HepG2 (cell line): ENCODE data around the gene SFPQ. TPM values are rescaled to one million over a fixed set of nuclear protein-coding genes. Genes with fewer than 3 reads are reported as not detected.

Source experiments
- ARNT2 ChIP-seq: sonication (generic); formaldehyde crosslinking; IDR thresholded peaks from 2 replicates; pipeline ENCODE4 v1.8.0; 2022; ENCODE audit warnings: mild to moderate bottlenecking, low read depth, missing genetic modification reagents, moderate library complexity
- CCAR2 ChIP-seq: fragments of 200-400 bp; formaldehyde crosslinking; optimal IDR thresholded peaks from 2 replicates; pipeline ENCODE3; 2018; ENCODE audit warnings: low read depth, mild to moderate bottlenecking, low read length, moderate library complexity
- ELF3 ChIP-seq: IDR thresholded peaks from 2 replicates; pipeline ENCODE4 v1.6.1; 2016; ENCODE audit warnings: missing genetic modification reagents, missing compliant biosample characterization
- KDM2A ChIP-seq: sonication (generic); formaldehyde crosslinking; IDR thresholded peaks from 2 replicates; pipeline ENCODE4 v1.4.0; 2020; ENCODE audit warnings: low read depth, missing genetic modification reagents, borderline replicate concordance
- MAFG ChIP-seq: sonication (generic); formaldehyde crosslinking; IDR thresholded peaks from 2 replicates; pipeline ENCODE4 v1.5.1; 2020; ENCODE audit warnings: mild to moderate bottlenecking, missing genetic modification reagents
- NR3C1 ChIP-seq: sonication (generic); formaldehyde crosslinking; IDR thresholded peaks from 2 replicates; pipeline ENCODE4 v1.4.0; 2020; ENCODE audit warnings: missing genetic modification reagents
- SP5 ChIP-seq: IDR thresholded peaks from 2 replicates; pipeline ENCODE4 v1.6.1; 2016; ENCODE audit warnings: low read depth, borderline replicate concordance
- TBX2 ChIP-seq: sonication (generic); formaldehyde crosslinking; IDR thresholded peaks from 2 replicates; pipeline ENCODE4 v1.5.0; 2020; ENCODE audit warnings: missing genetic modification reagents, mild to moderate bottlenecking, borderline replicate concordance
- TSC22D2 ChIP-seq: sonication (generic); formaldehyde crosslinking; IDR thresholded peaks from 2 replicates; pipeline ENCODE4 v1.5.1; 2020; ENCODE audit warnings: missing genetic modification reagents, mild to moderate bottlenecking, borderline replicate concordance
- U2AF2 ChIP-seq: fragments of 200-400 bp; formaldehyde crosslinking; IDR thresholded peaks from 2 replicates; pipeline ENCODE4 v1.6.1; 2017; ENCODE audit warnings: low read depth, mild to moderate bottlenecking, low read length
- ZNF20 ChIP-seq: sonication (generic); formaldehyde crosslinking; IDR thresholded peaks from 2 replicates; pipeline ENCODE4 v1.4.0; 2020; ENCODE audit warnings: mild to moderate bottlenecking, moderate library complexity, missing genetic modification reagents
- ZNF343 ChIP-seq: sonication (generic); formaldehyde crosslinking; IDR thresholded peaks from 2 replicates; pipeline ENCODE4 v1.4.0; 2020; ENCODE audit warnings: mild to moderate bottlenecking, missing genetic modification reagents
- ZNF430 ChIP-seq: sonication (generic); formaldehyde crosslinking; IDR thresholded peaks from 2 replicates; pipeline ENCODE4 v1.9.0; 2021; ENCODE audit warnings: mild to moderate bottlenecking, missing genetic modification reagents
- ZNF589 ChIP-seq: sonication (generic); formaldehyde crosslinking; conservative IDR thresholded peaks from 2 replicates; pipeline ENCODE4 v1.8.0; 2022; ENCODE audit warnings: mild to moderate bottlenecking, moderate library complexity, missing genetic modification reagents
- polyA plus RNA-seq, 8 experiments: library from polyadenylated mRNA; depleted of rRNA in 3 of 8; stranded (reverse) in 7 of 8; unstranded in 1 of 8; fragments of >200 nt; fragmentation: Illumina TruSeq in 4 of 8; extraction: Trizol in 4 of 8; gene quantifications; 2 replicates each; pipeline versions ENCODE4 v1.2.1 to v1.2.3, GENCODE V29; 2011 to 2016; ENCODE audit warnings: low read depth in 4 of 8, missing spikeins in 1 of 8, mixed read lengths in 1 of 8; ENCODE audit not compliant: insufficient read depth in 1 of 8
- total RNA-seq, 5 experiments: library from RNA; depleted of rRNA; stranded (reverse); fragments of >200 nt; fragmentation: Illumina TruSeq; extraction: Trizol; gene quantifications; 2 replicates each; pipeline ENCODE4 v1.2.3, GENCODE V29; 2016; ENCODE audit warnings: low read depth in 1 of 5
- TF ChIP-seq, protein P1 (sequence below): sonication (generic); formaldehyde crosslinking; IDR thresholded peaks from 2 replicates; pipeline ENCODE4 v1.5.0; 2020; ENCODE audit warnings: mild to moderate bottlenecking, missing genetic modification reagents, borderline replicate concordance
- TF ChIP-seq, protein P2 (sequence below): sonication (generic); formaldehyde crosslinking; IDR thresholded peaks from 2 replicates; pipeline ENCODE4 v1.4.0; 2020; ENCODE audit warnings: mild to moderate bottlenecking, missing genetic modification reagents
- TF ChIP-seq, protein P3 (sequence below): sonication (generic); formaldehyde crosslinking; IDR thresholded peaks from 2 replicates; pipeline ENCODE4 v1.4.0; 2020; ENCODE audit warnings: missing genetic modification reagents

SFPQ gene
- total and polyA plus RNA-seq, 2 of the 13 experiments (the other 11 are each of a cell fraction or from before 2014, with no cell fraction given) = 101 to 292 TPM

DNA sequence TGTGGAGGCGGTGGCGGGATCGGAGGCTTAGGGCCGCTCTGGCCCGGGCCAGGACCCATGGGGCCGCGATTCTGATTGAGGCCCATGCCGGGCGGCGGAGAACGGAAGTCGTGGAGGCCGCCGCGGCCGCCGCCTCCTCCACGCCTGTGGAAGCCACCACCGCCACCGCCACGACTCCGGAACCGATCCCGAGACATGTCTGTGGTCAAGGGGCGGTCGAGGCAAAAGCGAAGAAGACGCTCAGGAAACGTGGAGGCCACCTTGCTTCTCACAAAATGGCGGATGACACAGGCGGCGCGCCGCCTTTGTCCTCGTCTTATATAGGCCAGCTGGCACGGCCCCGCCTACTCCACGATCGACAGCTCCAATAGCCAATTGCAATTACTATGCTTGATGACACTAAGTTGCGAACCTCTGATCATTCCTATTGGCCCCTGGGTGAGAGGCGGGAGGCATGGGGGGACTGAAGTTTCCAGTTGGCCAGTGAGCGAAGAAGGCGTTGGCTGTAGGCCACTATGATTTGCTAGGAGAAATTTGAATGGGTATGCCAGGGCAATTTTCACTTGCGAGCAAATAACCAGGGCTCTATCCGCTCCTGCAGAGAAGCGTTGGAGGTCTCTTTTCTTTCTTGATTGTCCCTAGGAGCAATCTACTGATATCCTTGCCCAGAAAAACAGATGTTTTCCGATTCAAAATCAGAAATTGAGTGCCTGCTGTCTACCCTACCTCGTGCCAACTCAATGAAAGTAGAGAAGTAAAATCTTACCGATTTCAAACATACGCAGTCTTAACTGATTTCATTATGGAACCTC, at the start of gene SFPQ (continued):
- TF ChIP-seq KDM2A (CRISPR knock-in tag) = peak; percentile 91
- TF ChIP-seq, protein P1, sequence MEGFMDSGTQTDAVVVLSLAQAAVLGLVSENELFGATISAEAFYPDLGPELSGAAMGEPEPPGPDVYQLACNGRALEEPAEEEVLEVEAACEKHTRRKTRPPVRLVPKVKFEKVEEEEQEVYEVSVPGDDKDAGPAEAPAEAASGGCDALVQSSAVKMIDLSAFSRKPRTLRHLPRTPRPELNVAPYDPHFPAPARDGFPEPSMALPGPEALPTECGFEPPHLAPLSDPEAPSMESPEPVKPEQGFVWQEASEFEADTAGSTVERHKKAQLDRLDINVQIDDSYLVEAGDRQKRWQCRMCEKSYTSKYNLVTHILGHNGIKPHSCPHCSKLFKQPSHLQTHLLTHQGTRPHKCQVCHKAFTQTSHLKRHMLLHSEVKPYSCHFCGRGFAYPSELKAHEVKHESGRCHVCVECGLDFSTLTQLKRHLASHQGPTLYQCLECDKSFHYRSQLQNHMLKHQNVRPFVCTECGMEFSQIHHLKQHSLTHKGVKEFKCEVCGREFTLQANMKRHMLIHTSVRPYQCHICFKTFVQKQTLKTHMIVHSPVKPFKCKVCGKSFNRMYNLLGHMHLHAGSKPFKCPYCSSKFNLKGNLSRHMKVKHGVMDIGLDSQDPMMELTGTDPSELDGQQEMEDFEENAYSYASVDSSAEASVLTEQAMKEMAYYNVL (CRISPR knock-in tag) = no peak; the same call in 1 of the 2 replicates
- TF ChIP-seq ZNF20 (CRISPR knock-in tag) = no peak
- TF ChIP-seq SP5 = no peak; the same call in 1 of the 2 replicates
- 0 out of 2 replicates have a peak, but pooled peaks have one; percentile 49 for TF ChIP-seq ZNF343
- TF ChIP-seq ARNT2 = no peak
- no peak for TF ChIP-seq NR3C1 (CRISPR knock-in tag)
- TF ChIP-seq U2AF2 = no peak
- no peak for TF ChIP-seq MAFG
- TF ChIP-seq ZNF589 (CRISPR knock-in tag) = no peak
- TF ChIP-seq, protein P2, sequence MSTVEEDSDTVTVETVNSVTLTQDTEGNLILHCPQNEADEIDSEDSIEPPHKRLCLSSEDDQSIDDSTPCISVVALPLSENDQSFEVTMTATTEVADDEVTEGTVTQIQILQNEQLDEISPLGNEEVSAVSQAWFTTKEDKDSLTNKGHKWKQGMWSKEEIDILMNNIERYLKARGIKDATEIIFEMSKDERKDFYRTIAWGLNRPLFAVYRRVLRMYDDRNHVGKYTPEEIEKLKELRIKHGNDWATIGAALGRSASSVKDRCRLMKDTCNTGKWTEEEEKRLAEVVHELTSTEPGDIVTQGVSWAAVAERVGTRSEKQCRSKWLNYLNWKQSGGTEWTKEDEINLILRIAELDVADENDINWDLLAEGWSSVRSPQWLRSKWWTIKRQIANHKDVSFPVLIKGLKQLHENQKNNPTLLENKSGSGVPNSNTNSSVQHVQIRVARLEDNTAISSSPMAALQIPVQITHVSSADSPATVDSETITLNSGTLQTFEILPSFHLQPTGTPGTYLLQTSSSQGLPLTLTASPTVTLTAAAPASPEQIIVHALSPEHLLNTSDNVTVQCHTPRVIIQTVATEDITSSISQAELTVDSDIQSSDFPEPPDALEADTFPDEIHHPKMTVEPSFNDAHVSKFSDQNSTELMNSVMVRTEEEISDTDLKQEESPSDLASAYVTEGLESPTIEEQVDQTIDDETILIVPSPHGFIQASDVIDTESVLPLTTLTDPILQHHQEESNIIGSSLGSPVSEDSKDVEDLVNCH (CRISPR knock-in tag) = no peak
- TF ChIP-seq CCAR2 = no peak
- TF ChIP-seq ZNF430 (CRISPR knock-in tag) = no peak; the same call in 1 of the 2 replicates
- peak; percentile 57 for TF ChIP-seq TSC22D2 (CRISPR knock-in tag)
- TF ChIP-seq ELF3 (CRISPR knock-in tag) = 0 out of 2 replicates have a peak, but pooled peaks have one; percentile 33
- TF ChIP-seq TBX2 (CRISPR knock-in tag) = peak; percentile 62
- TF ChIP-seq, protein P3, sequence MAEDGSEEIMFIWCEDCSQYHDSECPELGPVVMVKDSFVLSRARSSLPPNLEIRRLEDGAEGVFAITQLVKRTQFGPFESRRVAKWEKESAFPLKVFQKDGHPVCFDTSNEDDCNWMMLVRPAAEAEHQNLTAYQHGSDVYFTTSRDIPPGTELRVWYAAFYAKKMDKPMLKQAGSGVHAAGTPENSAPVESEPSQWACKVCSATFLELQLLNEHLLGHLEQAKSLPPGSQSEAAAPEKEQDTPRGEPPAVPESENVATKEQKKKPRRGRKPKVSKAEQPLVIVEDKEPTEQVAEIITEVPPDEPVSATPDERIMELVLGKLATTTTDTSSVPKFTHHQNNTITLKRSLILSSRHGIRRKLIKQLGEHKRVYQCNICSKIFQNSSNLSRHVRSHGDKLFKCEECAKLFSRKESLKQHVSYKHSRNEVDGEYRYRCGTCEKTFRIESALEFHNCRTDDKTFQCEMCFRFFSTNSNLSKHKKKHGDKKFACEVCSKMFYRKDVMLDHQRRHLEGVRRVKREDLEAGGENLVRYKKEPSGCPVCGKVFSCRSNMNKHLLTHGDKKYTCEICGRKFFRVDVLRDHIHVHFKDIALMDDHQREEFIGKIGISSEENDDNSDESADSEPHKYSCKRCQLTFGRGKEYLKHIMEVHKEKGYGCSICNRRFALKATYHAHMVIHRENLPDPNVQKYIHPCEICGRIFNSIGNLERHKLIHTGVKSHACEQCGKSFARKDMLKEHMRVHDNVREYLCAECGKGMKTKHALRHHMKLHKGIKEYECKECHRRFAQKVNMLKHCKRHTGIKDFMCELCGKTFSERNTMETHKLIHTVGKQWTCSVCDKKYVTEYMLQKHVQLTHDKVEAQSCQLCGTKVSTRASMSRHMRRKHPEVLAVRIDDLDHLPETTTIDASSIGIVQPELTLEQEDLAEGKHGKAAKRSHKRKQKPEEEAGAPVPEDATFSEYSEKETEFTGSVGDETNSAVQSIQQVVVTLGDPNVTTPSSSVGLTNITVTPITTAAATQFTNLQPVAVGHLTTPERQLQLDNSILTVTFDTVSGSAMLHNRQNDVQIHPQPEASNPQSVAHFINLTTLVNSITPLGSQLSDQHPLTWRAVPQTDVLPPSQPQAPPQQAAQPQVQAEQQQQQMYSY (CRISPR knock-in tag) = no peak
